ENCODE results near the gene CD72.

Gene CD72

GRCh38 chr9:35618325-35618727 is at the start of gene CD72:
Gene CD72 (minus strand): TSS chr9:35618413. CDS start chr9:35618303, 110 bp downstream.
- ATAC-seq (no peak), DNase-seq (ENCODE audit: low spot score in 2 of 2) (no peak)
- H3K36me3 Mint-ChIP-seq: peaks cover 25% of the 10 kb centered on the region
- peak within 1 kb of the TSS; percentile 90 for H3K4me3 Mint-ChIP-seq
- peak within 1 kb of the TSS; percentile 98 for H3K27ac Mint-ChIP-seq
- no peaks in the 10 kb centered on the region for H3K9me3 Mint-ChIP-seq
- peaks cover 75% of the 10 kb centered on the region for H3K4me1 Mint-ChIP-seq

- DNase-seq (ENCODE audit: low spot score in 2 of 2) (no peak), ATAC-seq (no peak)
- Mint-ChIP-seq H3K9me3 (no peaks in the 10 kb centered on the region), H3K4me1 (peaks cover 23% of the 10 kb centered on the region), H3K36me3 (peaks cover 8% of the 10 kb centered on the region), H3K4me3 (no peak overlapping the region), H3K27ac (no peak overlapping the region)
These were observed 49.7 kb upstream of the CD72 start for GRCh38 chr9:35667939-35668338.

GRCh38 chr9:35666549-35666948 is 48.3 kb upstream of the CD72 start:
- no peak overlapping the region for H3K27ac Mint-ChIP-seq
- H3K4me3 Mint-ChIP-seq: no peak overlapping the region
- H3K9me3 Mint-ChIP-seq: no peaks in the 10 kb centered on the region
- peaks cover 20% of the 10 kb centered on the region for H3K36me3 Mint-ChIP-seq
- no peak for DNase-seq (ENCODE audit: low spot score in 2 of 2)
- H3K4me1 Mint-ChIP-seq: peaks cover 37% of the 10 kb centered on the region
- ATAC-seq: no peak

- peak overlapping the region; percentile 89 for H3K4me3 Mint-ChIP-seq
- peaks cover 39% of the 10 kb centered on the region for H3K4me1 Mint-ChIP-seq
- H3K27ac Mint-ChIP-seq: no peak overlapping the region
- peaks cover 25% of the 10 kb centered on the region for H3K36me3 Mint-ChIP-seq
- ATAC-seq (no peak), DNase-seq (ENCODE audit: low spot score in 2 of 2) (no peak)
- no peaks in the 10 kb centered on the region for H3K9me3 Mint-ChIP-seq
These were observed 47.8 kb upstream of the CD72 start for GRCh38 chr9:35666045-35666444.

- H3K36me3 Mint-ChIP-seq: peaks cover 31% of the 10 kb centered on the region
- H3K4me3 Mint-ChIP-seq: peak overlapping the region; percentile 89
- no peaks in the 10 kb centered on the region for H3K9me3 Mint-ChIP-seq
- H3K4me1 Mint-ChIP-seq: peaks cover 45% of the 10 kb centered on the region
- ATAC-seq (no peak), DNase-seq (ENCODE audit: low spot score in 2 of 2) (no peak)
- peak overlapping the region; percentile 100 for H3K27ac Mint-ChIP-seq
These were observed 47.2 kb upstream of the CD72 start for GRCh38 chr9:35665471-35665818.

- H3K27ac Mint-ChIP-seq: peak within 1 kb of the TSS; percentile 100
- DNase-seq (ENCODE audit: low spot score in 2 of 2) (peak; percentile 69 to 89), ATAC-seq (peak; percentile 85)
- H3K9me3 Mint-ChIP-seq: no peaks in the 10 kb centered on the region
- H3K4me3 Mint-ChIP-seq: peak within 1 kb of the TSS; percentile 89
- peaks cover 52% of the 10 kb centered on the region for H3K4me1 Mint-ChIP-seq
- peaks cover 38% of the 10 kb centered on the region for H3K36me3 Mint-ChIP-seq
These were observed 46.6 kb upstream of the CD72 start, which contains the start of gene ARHGEF39 for GRCh38 chr9:35664531-35665470. Gene ARHGEF39 (minus strand): TSS chr9:35665195. CDS start chr9:35665169, 26 bp downstream.

- DNase-seq (ENCODE audit: low spot score in 2 of 2): no peak
- Mint-ChIP-seq H3K4me3 (peak overlapping the region; percentile 89), H3K36me3 (peaks cover 61% of the 10 kb centered on the region), H3K4me1 (peaks cover 70% of the 10 kb centered on the region), H3K27ac (peak overlapping the region; percentile 100), H3K9me3 (no peaks in the 10 kb centered on the region)
- ATAC-seq: no peak
These were observed 44.2 kb upstream of the CD72 start for GRCh38 chr9:35662437-35662836.

GRCh38 chr9:35661756-35662350 is 43.6 kb upstream of the CD72 start:
- DNase-seq (ENCODE audit: low spot score in 2 of 2): no peak
- Mint-ChIP-seq H3K4me3 (peak overlapping the region; percentile 89), H3K4me1 (peaks cover 76% of the 10 kb centered on the region), H3K27ac (peak overlapping the region; percentile 100), H3K36me3 (peaks cover 67% of the 10 kb centered on the region), H3K9me3 (no peaks in the 10 kb centered on the region)
- no peak for ATAC-seq

GRCh38 chr9:35660966-35661415 is 42.8 kb upstream of the CD72 start:
- ATAC-seq (no peak), DNase-seq (ENCODE audit: low spot score in 2 of 2) (no peak)
- Mint-ChIP-seq H3K4me3 (peak overlapping the region; percentile 89), H3K9me3 (no peaks in the 10 kb centered on the region), H3K4me1 (peaks cover 84% of the 10 kb centered on the region), H3K27ac (peak overlapping the region; percentile 100), H3K36me3 (peaks cover 76% of the 10 kb centered on the region)

- H3K4me3 Mint-ChIP-seq: peak overlapping the region; percentile 89
- ATAC-seq (no peak), DNase-seq (ENCODE audit: low spot score in 2 of 2) (no peak)
- peak overlapping the region; percentile 100 for H3K27ac Mint-ChIP-seq
- peaks cover 80% of the 10 kb centered on the region for H3K36me3 Mint-ChIP-seq
- H3K4me1 Mint-ChIP-seq: peaks cover 77% of the 10 kb centered on the region
- no peaks in the 10 kb centered on the region for H3K9me3 Mint-ChIP-seq
These were observed 41.1 kb upstream of the CD72 start for GRCh38 chr9:35659340-35659739.

GRCh38 chr9:35658968-35659220 is 40.7 kb upstream of the CD72 start:
- peak overlapping the region; percentile 89 for H3K4me3 Mint-ChIP-seq
- peaks cover 76% of the 10 kb centered on the region for H3K36me3 Mint-ChIP-seq
- DNase-seq (ENCODE audit: low spot score in 2 of 2): no peak
- peak overlapping the region; percentile 100 for H3K27ac Mint-ChIP-seq
- ATAC-seq: no peak
- H3K4me1 Mint-ChIP-seq: peaks cover 73% of the 10 kb centered on the region
- H3K9me3 Mint-ChIP-seq: no peaks in the 10 kb centered on the region

- peak; percentile 74 for ATAC-seq
- H3K4me1 Mint-ChIP-seq: peaks cover 69% of the 10 kb centered on the region
- H3K36me3 Mint-ChIP-seq: peaks cover 71% of the 10 kb centered on the region
- no peaks in the 10 kb centered on the region for H3K9me3 Mint-ChIP-seq
- H3K4me3 Mint-ChIP-seq: peak within 1 kb of the TSS; percentile 89
- peak; percentile 88 to 93 for DNase-seq (ENCODE audit: low spot score in 2 of 2)
- peak within 1 kb of the TSS; percentile 100 for H3K27ac Mint-ChIP-seq
These were observed 40.1 kb upstream of the CD72 start, which contains the start of gene CCDC107 for GRCh38 chr9:35658137-35658967. Gene CCDC107 (plus strand): TSS chr9:35658292. CDS start chr9:35658380, 88 bp downstream.

- H3K27ac Mint-ChIP-seq: peak within 1 kb of the TSS; percentile 100
- ATAC-seq (peak; percentile 94), DNase-seq (ENCODE audit: low spot score in 2 of 2) (peak; percentile 74 to 95)
- H3K4me1 Mint-ChIP-seq: peaks cover 62% of the 10 kb centered on the region
- peaks cover 70% of the 10 kb centered on the region for H3K36me3 Mint-ChIP-seq
- H3K9me3 Mint-ChIP-seq: no peaks in the 10 kb centered on the region
- peak within 1 kb of the TSS; percentile 89 for H3K4me3 Mint-ChIP-seq
These were observed 39.4 kb upstream of the CD72 start, which contains the start of gene RMRP for GRCh38 chr9:35657546-35658136. Gene RMRP (minus strand): TSS chr9:35658019.

GRCh38 chr9:35656831-35657545 is 38.8 kb upstream of the CD72 start:
- DNase-seq (ENCODE audit: low spot score in 2 of 2) (no peak), ATAC-seq (no peak)
- Mint-ChIP-seq H3K4me3 (peak overlapping the region; percentile 89), H3K4me1 (peaks cover 60% of the 10 kb centered on the region), H3K9me3 (no peaks in the 10 kb centered on the region), H3K36me3 (peaks cover 64% of the 10 kb centered on the region), H3K27ac (peak overlapping the region; percentile 100)

Measured in stimulated activated effector memory CD8-positive, alpha-beta T cell treated with anti-CD3 and anti-CD28 coated beads, Interleukin-12 subunit alpha, Interleukin-12 subunit beta, amount 100 ng/mL, for 72 hours (primary cell).